DLD1 (cell line): ENCODE results near the gene NEK8.

Experiments used
- in situ Hi-C: cut with HindIII; loops from 2 replicates; pipeline ENCODE4 v1.10.0; 2017; ENCODE audit warnings: low sequenced_read_pairs

Gene NEK8

GRCh38 chr17:28743243-28744103 lies 14.9 kb downstream of the NEK8 start, which contains the start of gene TRAF4:
Gene TRAF4 (plus strand): TSS chr17:28744011. CDS start chr17:28744113, 102 bp downstream.
- in situ Hi-C loops: no loop called here

- in situ Hi-C loops: no loop called here
These were observed 15.8 kb downstream of the NEK8 start for GRCh38 chr17:28744104-28744971.

GRCh38 chr17:28744972-28745785 lies 16.6 kb downstream of the NEK8 start:
- in situ Hi-C loops: no loop called here

GRCh38 chr17:28745786-28746411 lies 17.3 kb downstream of the NEK8 start:
- in situ Hi-C loops: no loop called here

GRCh38 chr17:28746611-28747050 lies 18.0 kb downstream of the NEK8 start:
- in situ Hi-C loops: no loop called here

- in situ Hi-C loops: no loop called here
These were observed 18.6 kb downstream of the NEK8 start for GRCh38 chr17:28747051-28747691.

GRCh38 chr17:28747801-28748750 lies 19.5 kb downstream of the NEK8 start:
- in situ Hi-C loops: no loop called here

GRCh38 chr17:28748852-28749515 lies 20.4 kb downstream of the NEK8 start:
- in situ Hi-C loops: no loop called here

GRCh38 chr17:28749516-28750177 lies 21.1 kb downstream of the NEK8 start:
- in situ Hi-C loops: no loop called here

- in situ Hi-C loops: no loop called here
These were observed 21.8 kb downstream of the NEK8 start for GRCh38 chr17:28750178-28751047.

- in situ Hi-C loops: no loop called here
These were observed 23.2 kb downstream of the NEK8 start for GRCh38 chr17:28751600-28752366.

- in situ Hi-C loops: no loop called here
These were observed 26.9 kb downstream of the NEK8 start for GRCh38 chr17:28755486-28755885.

- in situ Hi-C loops: no loop called here
These were observed 27.6 kb downstream of the NEK8 start for GRCh38 chr17:28756049-28756804.

GRCh38 chr17:28758411-28759121 lies 30.0 kb downstream of the NEK8 start:
- in situ Hi-C loops: no loop called here
